T-cell (primary cell): ENCODE measurements around the gene ABCA9. TPM values are rescaled to one million over a fixed set of nuclear protein-coding genes. Genes with fewer than 3 reads are reported as not detected.

Experiments used
- ATAC-seq, 4 experiments: fragments of 200-7000 bp in 3 of 4; fragments of 150-1000 bp in 1 of 4; cut with Tn5 transposase; replicated peaks in 1 of 4; 1 replicate in 3 of 4; 2 replicates in 1 of 4; pipeline ENCODE4 v1.10.0; 2021; ENCODE audit warnings: moderate library complexity in 3 of 4, mild to moderate bottlenecking in 2 of 4, moderate number of reproducible peaks in 1 of 4
- CTCF ChIA-PET, 2 donors: fragments of 300-600 bp; sonication (Branson Sonifier 250); formaldehyde crosslinking; loops; one replicate each; lab custom pipeline; 2022; ENCODE audit warnings: antibody characterized with exemption in 2 of 2; lab: Charles Lee
- POLR2A ChIA-PET, 2 donors: fragments of 300-600 bp; sonication (Branson Sonifier 250); formaldehyde crosslinking; loops; one replicate each; lab custom pipeline; 2022; ENCODE audit warnings: antibody characterized with exemption in 2 of 2; lab: Charles Lee
- DNase-seq, 35 experiments: peaks; one replicate each; pipeline versions ENCODE4 v3.0.0 to v3.0.0-alpha.2; 2013 to 2023
- H3K27ac ChIP-seq: one replicate; pipeline ENCODE4 v1.5.1; 2013; ENCODE audit warnings: low read length
- H3K27me3 ChIP-seq, 2 experiments: replicated peaks in 1 of 2; 1 replicate in 1 of 2; 2 replicates in 1 of 2; pipeline versions ENCODE4 v1.6.1 to v1.7.0; 2013; ENCODE audit warnings: low read length in 1 of 2, mixed read lengths in 1 of 2; ENCODE audit not compliant: control insufficient read depth in 2 of 2, insufficient read depth in 2 of 2; ENCODE audit errors: extremely low read depth in 1 of 2
- H3K36me3 ChIP-seq, 2 donors: 1 replicate in 1 of 2; 2 replicates in 1 of 2; pipeline versions ENCODE4 v1.6.1 to v1.7.0; 2013; ENCODE audit warnings: low read length in 1 of 2; ENCODE audit not compliant: control insufficient read depth in 2 of 2, insufficient read depth in 1 of 2; ENCODE audit errors: extremely low read depth in 1 of 2
- H3K4me1 ChIP-seq, 2 experiments: 1 replicate in 1 of 2; 2 replicates in 1 of 2; pipeline versions ENCODE4 v1.6.1 to v1.7.0; 2013; ENCODE audit warnings: low read length in 2 of 2, mixed read lengths in 1 of 2; ENCODE audit not compliant: insufficient read depth in 2 of 2, control insufficient read depth in 1 of 2; ENCODE audit errors: extremely low read depth in 1 of 2
- H3K4me3 ChIP-seq, 2 donors: 1 replicate in 1 of 2; 2 replicates in 1 of 2; pipeline versions ENCODE4 v1.5.1 to v1.7.0; 2013; ENCODE audit warnings: mild to moderate bottlenecking in 2 of 2, low read length in 1 of 2, moderate library complexity in 1 of 2; ENCODE audit not compliant: control insufficient read depth in 1 of 2; ENCODE audit errors: extremely low read depth in 1 of 2
- H3K9me3 ChIP-seq: 2 replicates; pipeline ENCODE4 v1.7.0; 2013
- H3K27ac Mint-ChIP-seq, 2 donors: one replicate each; pipeline ENCODE4 v1.8.0; 2020 to 2021; ENCODE audit warnings: mild to moderate bottlenecking in 2 of 2, mixed read lengths in 2 of 2
- H3K27me3 Mint-ChIP-seq, 2 donors: one replicate each; pipeline ENCODE4 v1.8.0; 2021 to 2022; ENCODE audit warnings: mixed read lengths in 2 of 2
- H3K36me3 Mint-ChIP-seq: one replicate; pipeline ENCODE4 v1.8.0; 2021; ENCODE audit warnings: mixed read lengths
- H3K4me1 Mint-ChIP-seq, 3 donors: one replicate each; pipeline ENCODE4 v1.8.0; 2020 to 2022; ENCODE audit warnings: mixed read lengths in 3 of 3, mild to moderate bottlenecking in 1 of 3
- H3K4me3 Mint-ChIP-seq, 3 donors: one replicate each; pipeline ENCODE4 v1.8.0; 2020 to 2022; ENCODE audit warnings: mild to moderate bottlenecking in 3 of 3, mixed read lengths in 3 of 3, moderate library complexity in 3 of 3
- H3K9me3 Mint-ChIP-seq, 3 donors: one replicate each; pipeline ENCODE4 v1.8.0; 2020 to 2022; ENCODE audit warnings: mixed read lengths in 3 of 3
- WGBS: methylation state at CpG from one replicate; pipeline ENCODE4 v1.1.5; 2013; ENCODE audit warnings: missing lambda C conversion rate; ENCODE audit not compliant: insufficient coverage; 5-methylcytosine and 5-hydroxymethylcytosine counted together
- total RNA-seq, 35 experiments: library from RNA in 6 of 35; stranded (reverse) in 6 of 35; fragments of 120-200 nt in 1 of 35; gene quantifications; one replicate each; pipeline versions ENCODE4 v1.2.1 to v1.2.4 and lab custom pipeline; 2013 to 2026

ABCA9 gene
- total RNA-seq, 5 donors from 2014 or later (not counting 1 experiment from before 2014, with no cell fraction given), result 0.05 to 0.06 (median 0.06) TPM; not detected in 2

DNA sequence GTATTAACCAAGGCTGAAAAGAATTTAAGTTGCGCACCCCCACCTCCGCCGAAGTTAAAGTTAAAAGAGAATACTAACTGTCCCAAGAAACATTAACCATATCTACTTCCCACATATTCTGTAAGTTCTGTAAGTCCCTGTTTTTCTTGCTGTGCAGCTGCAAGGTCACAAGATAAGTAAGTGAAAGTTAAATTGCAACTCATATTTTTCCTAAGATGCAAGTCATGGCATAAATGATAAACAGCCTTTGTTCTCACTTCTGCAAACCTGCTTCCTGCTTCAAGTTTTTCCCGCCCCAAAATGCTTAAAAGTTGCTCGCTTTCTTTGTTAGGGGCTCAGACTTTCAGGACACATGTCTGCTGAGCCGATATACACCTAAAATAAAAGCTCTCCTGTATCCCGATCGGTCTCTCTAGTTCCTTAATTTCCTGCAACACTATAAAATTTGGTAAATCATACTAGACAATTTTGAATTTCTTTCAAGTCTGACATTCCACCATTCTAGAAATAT is 32.6 kb upstream of the ABCA9 start:
- Mint-ChIP-seq H3K27me3 (peaks cover 5 to 13% of the 10 kb centered on the region in 2 donors), H3K36me3 (no peaks in the 10 kb centered on the region), H3K4me3 (peak overlapping the region in 1 of 3 donors; percentile 1), H3K4me1 (peaks cover 4 to 8% (median 5%) of the 10 kb centered on the region in 3 donors), H3K9me3 (no peaks in the 10 kb centered on the region), H3K27ac (no peak overlapping the region)
- no peak overlapping the region for H3K27ac ChIP-seq
- ATAC-seq (no peak), DNase-seq (no peak)
- H3K36me3 ChIP-seq, result no peaks in the 10 kb centered on the region
- H3K9me3 ChIP-seq, result no peaks in the 10 kb centered on the region
- CTCF ChIA-PET, result no interaction called here
- 0% methylated on average over 1 of the region's 8 CpGs for WGBS
- H3K4me3 ChIP-seq, result no peak overlapping the region
- no peaks in the 10 kb centered on the region for H3K4me1 ChIP-seq
- POLR2A ChIA-PET, result no interaction called here
- H3K27me3 ChIP-seq, result no peaks in the 10 kb centered on the region

GRCh38 chr17:69090365-69090764 is 29.6 kb upstream of the ABCA9 start:
- no peaks in the 10 kb centered on the region for H3K36me3 ChIP-seq
- Mint-ChIP-seq H3K36me3 (no peaks in the 10 kb centered on the region), H3K27ac (no peak overlapping the region), H3K4me3 (no peak overlapping the region), H3K4me1 (peaks cover 4 to 8% (median 5%) of the 10 kb centered on the region in 3 donors), H3K9me3 (no peaks in the 10 kb centered on the region), H3K27me3 (peaks cover 5 to 13% of the 10 kb centered on the region in 2 donors)
- no peak for DNase-seq
- no peaks in the 10 kb centered on the region for H3K9me3 ChIP-seq
- no CpG with 5 or more reads among the region's 4 CpGs for WGBS
- H3K4me1 ChIP-seq, result no peaks in the 10 kb centered on the region
- POLR2A ChIA-PET, result no interaction called here
- H3K27ac ChIP-seq, result no peak overlapping the region
- no peak overlapping the region for H3K4me3 ChIP-seq
- H3K27me3 ChIP-seq, result no peaks in the 10 kb centered on the region
- ATAC-seq, result no peak
- CTCF ChIA-PET, result no interaction called here

DNA sequence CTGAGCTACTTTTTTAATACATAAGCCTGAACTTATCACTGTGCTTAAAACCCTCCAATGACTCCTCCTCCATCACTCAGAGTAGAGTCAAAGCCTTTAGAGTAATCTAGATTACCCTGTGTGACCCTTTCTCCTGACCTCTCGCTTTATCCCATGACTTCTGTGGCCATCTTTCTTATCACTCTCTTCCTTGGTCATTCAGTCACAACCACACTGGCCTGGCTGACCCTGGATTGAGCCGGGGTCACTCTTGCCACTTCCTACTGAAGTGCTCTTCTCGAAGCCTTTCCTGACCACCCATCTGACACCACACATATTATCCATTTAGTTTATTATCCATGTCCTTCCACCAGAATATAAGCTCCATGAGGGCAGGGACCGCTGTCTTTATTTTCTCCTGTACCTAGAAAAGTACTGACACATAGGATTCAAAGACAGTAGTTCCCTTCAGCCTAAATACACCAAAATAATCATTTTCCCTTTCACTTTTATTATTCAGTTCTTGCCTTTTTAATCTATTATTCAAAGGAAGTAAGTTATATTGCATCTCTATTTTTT is 28.0 kb upstream of the ABCA9 start:
- Histone ChIP-seq H3K36me3 (no peaks in the 10 kb centered on the region), H3K27me3 (no peaks in the 10 kb centered on the region), H3K4me1 (no peaks in the 10 kb centered on the region), H3K27ac (no peak overlapping the region), H3K4me3 (no peak overlapping the region), H3K9me3 (no peaks in the 10 kb centered on the region)
- DNase-seq, result no peak
- Mint-ChIP-seq H3K27ac (no peak overlapping the region), H3K27me3 (peaks cover 5 to 13% of the 10 kb centered on the region in 2 donors), H3K9me3 (no peaks in the 10 kb centered on the region), H3K4me3 (no peak overlapping the region), H3K36me3 (no peaks in the 10 kb centered on the region), H3K4me1 (peaks cover 4 to 8% (median 5%) of the 10 kb centered on the region in 3 donors)
- 80% methylated on average over 4 of the region's 4 CpGs for WGBS
- ChIA-PET POLR2A (no interaction called here), CTCF (no interaction called here)
- no peak for ATAC-seq

- H3K9me3 ChIP-seq, result no peaks in the 10 kb centered on the region
- H3K4me3 ChIP-seq, result no peak overlapping the region
- no CpG with 5 or more reads among the region's 1 CpG for WGBS
- CTCF ChIA-PET, result no interaction called here
- ATAC-seq (no peak), DNase-seq (no peak)
- no peak overlapping the region for H3K27ac Mint-ChIP-seq
- H3K36me3 Mint-ChIP-seq, result no peaks in the 10 kb centered on the region
- no peak overlapping the region for H3K4me3 Mint-ChIP-seq
- POLR2A ChIA-PET, result no interaction called here
- H3K27ac ChIP-seq, result no peak overlapping the region
- no peaks in the 10 kb centered on the region for H3K4me1 ChIP-seq
- peaks cover 2 to 4% of the 10 kb centered on the region in 2 donors for H3K27me3 Mint-ChIP-seq
- H3K27me3 ChIP-seq, result no peaks in the 10 kb centered on the region
- no peaks in the 10 kb centered on the region for H3K9me3 Mint-ChIP-seq
- H3K4me1 Mint-ChIP-seq, result no peaks in the 10 kb centered on the region
- no peaks in the 10 kb centered on the region for H3K36me3 ChIP-seq
Measured at GRCh38 chr17:69086641-69087040, 25.9 kb upstream of the ABCA9 start.

DNA sequence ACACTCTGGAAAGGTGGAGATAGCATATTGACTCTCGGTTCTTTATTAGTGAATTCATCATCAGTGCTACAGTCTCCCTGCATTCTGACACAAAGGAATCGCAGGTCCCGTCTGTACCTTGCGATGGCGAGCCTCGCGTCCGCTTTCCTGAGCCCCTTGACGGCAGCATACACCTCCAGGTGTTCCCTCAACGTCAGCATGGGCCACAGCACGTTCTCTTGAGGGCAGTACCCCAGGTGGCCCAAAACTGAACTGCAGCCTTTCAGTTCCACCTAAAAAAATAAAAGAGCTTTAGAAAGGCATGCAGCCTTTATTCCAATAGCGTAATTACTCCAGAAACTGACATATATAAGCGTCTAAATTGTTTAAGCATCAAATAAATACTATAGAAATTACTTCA is 24.2 kb upstream of the ABCA9 start:
- Histone ChIP-seq H3K27ac (no peak overlapping the region), H3K36me3 (no peaks in the 10 kb centered on the region), H3K4me1 (no peaks in the 10 kb centered on the region), H3K9me3 (no peaks in the 10 kb centered on the region), H3K27me3 (no peaks in the 10 kb centered on the region), H3K4me3 (no peak overlapping the region)
- Mint-ChIP-seq H3K4me3 (no peak overlapping the region), H3K27me3 (peaks cover 0 to 4% of the 10 kb centered on the region in 2 donors), H3K27ac (no peak overlapping the region), H3K36me3 (no peaks in the 10 kb centered on the region), H3K9me3 (no peaks in the 10 kb centered on the region), H3K4me1 (no peaks in the 10 kb centered on the region)
- ChIA-PET CTCF (interaction anchor here in 1 of 2 donors (0.7 kb wide), 2 partner anchors 10 to 195 kb away, joined by 3 to 9 read pairs; no protein-coding TSS in a partner anchor), POLR2A (no interaction called here)
- no peak for ATAC-seq
- DNase-seq, result no peak
- 86% methylated on average over 11 of the region's 13 CpGs for WGBS

GRCh38 chr17:69082696-69083095 is 22.0 kb upstream of the ABCA9 start:
- DNase-seq (no peak), ATAC-seq (no peak)
- Mint-ChIP-seq H3K27ac (no peak overlapping the region), H3K4me1 (no peaks in the 10 kb centered on the region), H3K4me3 (no peak overlapping the region), H3K27me3 (no peaks in the 10 kb centered on the region), H3K36me3 (no peaks in the 10 kb centered on the region), H3K9me3 (no peaks in the 10 kb centered on the region)
- no peaks in the 10 kb centered on the region for H3K9me3 ChIP-seq
- CTCF ChIA-PET, result no interaction called here
- POLR2A ChIA-PET, result no interaction called here
- H3K4me3 ChIP-seq, result no peak overlapping the region
- no peaks in the 10 kb centered on the region for H3K36me3 ChIP-seq
- no peaks in the 10 kb centered on the region for H3K27me3 ChIP-seq
- no peak overlapping the region for H3K27ac ChIP-seq
- H3K4me1 ChIP-seq, result no peaks in the 10 kb centered on the region
- WGBS, result 100% methylated on average over 1 of the region's 2 CpGs
